Fibroblast of upper back skin (primary cell): ENCODE data around the gene ALX4.

Source experiments
- DNase-seq: peaks from one replicate; pipeline ENCODE4 v3.0.0-alpha.2; 2013

The ALX4 gene

DNA sequence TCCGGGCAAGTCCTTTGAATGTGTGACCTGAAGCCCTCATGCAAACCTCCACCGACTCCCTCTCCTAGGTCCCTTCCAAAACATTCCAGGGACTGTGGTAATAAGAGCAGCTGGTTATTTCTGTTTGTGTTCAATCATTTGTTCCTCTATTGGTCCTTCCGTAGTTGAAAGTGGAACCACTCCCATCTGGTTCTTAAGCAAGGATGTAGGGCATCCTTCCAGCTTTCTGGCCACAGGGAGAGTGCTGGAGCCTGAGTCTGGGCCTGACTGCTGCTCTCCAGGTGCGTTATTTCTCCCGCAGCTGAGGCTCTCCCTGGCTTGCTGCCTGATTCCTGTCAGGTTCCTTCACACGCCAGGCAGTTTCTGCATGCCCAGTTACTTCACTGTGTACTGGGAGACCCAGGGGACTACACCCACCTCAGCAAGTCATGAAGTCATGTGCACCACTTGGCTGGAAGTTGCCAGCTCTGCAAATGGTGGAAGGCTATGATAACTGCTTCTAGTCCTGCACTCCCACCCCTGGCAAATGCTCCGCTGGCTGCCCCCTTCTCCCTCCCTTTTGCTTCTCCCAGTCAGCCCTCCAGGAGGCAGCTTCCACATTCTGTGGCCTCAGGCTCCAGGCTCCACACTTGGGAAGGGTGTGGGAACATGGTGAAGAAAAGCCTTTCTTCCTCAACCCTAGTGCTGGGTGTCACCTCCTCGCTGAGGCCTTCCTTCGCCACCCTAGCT lies 4.0 kb upstream of the ALX4 start:
- DNase-seq = peak; percentile 43

DNA sequence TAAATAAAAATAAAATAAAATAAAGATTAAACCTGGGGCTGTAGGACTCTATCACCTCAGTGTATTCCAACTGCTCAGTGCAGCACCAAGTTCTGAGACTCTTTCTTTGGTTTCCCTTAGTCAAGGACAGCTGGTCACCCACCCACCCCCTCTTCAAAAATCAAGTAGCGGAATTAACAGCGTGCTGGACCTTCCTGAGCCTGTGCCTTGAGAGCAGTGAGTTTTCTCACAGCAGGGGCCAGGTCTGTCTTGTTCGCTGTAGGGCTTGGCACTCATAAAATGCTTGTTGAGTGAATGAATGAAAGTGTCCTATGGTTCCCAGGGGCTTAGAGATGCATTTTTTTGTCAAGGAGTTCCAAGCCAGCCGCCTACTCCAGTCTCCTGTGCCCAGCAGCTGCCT lies 2.9 kb upstream of the ALX4 start:
- no peak for DNase-seq

DNA sequence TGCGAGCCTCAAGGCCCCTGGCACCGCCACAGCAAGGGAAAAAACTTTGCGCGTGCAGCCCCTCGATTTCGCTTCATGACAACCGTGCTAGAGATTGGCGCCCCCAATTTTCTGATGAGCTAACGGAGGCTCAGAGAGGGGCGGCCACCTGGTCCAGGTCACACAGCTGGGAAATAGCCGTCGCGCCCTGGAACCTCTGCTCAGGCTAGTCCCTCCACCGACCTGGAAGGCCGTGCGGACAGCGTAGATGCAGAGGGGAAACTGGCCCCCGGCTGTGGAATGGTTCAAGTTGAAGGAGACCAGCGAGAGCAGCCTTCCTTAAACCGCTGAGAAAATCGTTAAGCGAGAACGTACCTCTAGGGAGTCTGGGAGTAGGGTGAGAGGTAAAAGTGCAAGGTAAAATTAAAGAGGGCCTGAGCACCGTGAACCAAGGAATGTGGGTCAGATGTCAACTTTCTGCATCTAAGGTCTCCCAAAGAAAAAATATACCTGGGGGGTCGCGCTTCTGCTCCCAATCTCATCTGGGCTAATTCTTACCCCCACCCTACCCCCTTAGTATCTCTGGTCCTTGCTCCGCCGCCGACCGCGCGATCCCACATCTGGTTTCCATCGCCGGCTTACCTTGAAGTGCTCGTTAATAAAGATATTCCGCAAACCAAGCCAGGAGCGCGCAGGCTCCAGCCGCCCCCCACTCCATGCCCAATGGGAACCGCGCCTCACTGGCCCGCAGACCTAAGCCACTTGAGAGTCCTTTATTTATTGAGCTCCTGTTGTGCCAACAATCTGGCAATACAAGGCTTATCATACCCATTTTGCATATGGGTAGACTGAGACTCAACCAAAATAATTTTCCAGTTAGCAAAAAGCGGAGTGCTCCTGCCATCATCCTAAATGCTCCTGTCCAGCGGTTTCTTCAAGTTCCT lies 1.7 kb upstream of the ALX4 start:
- DNase-seq = no peak

DNA sequence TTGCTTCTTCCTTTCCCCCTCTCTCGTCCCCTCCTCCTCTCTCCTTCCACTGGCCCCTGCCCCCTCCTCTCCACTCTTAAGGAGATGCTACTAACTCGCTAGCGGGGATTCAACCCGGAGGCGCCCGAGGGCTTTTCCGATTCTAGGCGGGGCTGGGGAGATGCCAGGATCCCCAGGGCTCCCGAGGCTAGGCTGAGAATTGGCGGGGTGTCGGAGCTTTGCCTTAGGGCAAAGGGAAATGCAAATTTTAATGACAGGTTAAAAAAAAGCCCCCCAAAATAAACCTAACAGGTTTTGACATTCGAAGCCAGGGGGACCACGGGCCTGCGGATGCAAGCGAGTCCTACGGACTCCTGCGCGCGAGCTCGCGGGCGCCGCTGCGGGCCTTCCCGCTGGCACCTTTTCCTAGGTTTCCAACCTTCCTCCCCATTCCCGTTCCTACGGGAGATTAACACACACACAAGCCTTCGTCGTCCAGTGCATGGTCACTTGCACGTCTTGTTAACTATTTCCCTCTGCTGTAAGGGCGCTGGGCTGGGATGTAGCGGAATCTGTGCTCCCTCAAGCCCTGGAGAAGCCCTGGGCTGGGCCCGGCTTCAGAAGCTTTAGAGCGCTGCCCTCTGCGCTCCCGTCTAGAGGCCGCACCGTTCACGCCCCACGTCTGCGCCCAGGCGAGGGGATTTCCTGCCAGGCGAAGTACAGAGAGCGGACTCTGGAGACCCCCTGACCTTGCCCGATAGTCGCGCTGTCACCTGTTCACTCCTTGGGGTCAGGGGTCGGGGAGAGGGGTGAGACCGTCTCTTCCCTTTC lies 729 bp upstream of the ALX4 start:
- no peak for DNase-seq

DNA sequence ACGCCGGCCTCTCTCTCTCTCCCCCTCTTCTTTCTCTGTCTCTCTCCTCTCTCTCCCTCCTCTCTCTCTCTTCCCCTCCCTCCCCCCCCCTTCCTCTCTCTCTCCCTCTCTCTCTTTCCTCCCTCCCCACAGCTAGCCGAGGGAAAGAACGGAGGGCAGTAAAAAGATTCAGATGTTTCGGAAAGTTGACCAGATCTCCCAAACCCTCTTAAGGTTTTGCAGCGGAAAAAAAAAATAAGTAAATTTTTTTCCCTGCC lies 195 bp upstream of the ALX4 start:
- peak; percentile 30 for DNase-seq

DNA sequence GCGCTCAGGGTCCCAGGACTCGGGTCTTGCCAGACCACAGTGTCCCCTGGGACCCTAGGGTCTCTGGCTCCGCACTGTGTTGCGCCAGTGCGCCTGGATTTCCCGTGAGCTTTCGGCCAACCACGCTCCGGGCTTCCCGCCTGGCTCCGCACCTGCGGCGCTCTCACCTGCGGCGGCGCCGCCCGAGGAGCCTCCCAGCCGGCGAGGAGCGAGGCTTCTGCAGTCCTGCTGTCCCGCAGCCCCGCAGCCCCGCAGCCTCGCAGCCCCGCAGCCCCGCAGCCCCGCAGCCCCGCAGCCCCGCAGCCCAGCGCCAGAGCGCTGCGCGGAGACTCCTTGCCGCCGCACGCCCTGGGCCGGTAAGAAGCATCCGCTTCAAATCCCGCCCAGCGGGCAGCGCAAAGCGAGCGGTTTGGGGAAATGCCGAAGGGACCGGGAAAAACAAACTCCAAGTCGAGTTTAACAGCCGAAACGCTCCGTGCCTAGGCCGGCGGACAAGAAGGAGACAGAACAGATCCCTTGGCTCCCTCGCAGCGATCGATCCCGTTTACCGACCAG lies 939 bp downstream of the ALX4 start:
- DNase-seq = peak; percentile 21

DNA sequence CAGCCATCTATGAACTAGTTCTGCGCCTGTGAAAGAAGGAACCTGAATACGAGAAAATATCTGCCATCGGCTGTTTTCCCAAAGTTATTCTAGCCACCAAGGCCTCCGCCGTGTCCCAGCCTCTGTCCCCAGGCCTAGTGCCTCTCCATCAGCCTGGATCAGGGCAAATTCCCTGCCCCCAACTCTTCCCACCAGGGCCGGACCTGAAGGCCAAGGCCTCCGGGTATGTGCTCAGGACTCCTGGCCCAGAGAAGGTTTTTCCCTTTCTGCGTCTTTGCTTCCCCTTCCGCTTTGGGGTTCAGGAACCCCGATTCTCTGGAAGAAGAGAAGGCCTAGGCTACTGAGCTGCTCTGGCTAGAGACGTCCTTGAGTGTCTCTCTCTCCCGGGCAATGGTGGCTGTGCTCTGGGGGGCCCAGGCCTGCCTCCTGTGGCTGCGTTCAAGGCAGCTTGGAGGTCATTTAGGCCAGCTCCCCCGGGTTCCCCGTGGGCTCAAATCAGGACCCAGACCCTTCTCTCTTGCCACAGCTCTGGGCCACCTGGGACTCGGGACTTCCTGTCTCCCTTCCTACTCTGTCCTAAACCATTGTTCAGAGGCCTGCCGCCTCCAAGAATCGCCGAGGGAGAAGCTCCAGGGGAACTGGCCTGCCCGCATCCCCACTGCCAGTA lies 1.6 kb downstream of the ALX4 start:
- DNase-seq = no peak

DNA sequence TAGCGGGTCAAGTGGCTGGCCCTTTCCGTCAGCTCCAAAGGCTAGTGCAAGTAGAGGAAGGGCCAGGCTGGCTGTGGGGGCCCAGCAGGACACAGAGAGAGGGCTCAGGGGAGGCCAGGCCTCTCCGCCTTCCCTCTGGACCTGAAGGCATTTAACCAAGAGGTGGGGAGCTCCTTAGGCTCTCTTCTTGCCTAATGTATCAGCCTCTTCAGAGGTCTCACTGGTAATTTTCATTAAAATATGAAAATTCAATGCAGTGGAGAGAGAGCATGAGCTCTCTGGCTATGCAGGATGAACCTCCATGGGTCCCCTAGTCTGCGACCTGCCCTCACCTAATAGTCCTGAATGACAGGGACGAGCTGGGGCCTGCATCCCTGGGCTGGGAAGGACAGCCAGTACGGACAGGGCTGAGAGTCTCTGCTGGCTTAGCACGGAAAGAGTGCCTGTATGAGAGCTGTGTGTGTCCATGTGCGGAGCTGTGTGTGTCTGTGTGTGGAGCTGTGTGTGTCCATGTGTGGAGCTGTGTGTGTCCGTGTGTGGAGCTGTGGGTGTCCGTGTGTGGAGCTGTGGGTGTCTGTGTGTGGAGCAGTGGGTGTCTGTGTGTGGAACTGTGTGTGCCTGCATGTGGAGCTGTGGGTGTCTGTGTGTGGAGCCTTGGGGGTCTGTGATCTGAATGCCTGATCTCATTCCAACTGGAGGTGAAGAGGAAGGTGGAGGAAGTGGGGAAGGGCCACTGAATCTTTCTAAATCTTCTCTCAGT lies 2.4 kb downstream of the ALX4 start:
- DNase-seq = no peak

DNA sequence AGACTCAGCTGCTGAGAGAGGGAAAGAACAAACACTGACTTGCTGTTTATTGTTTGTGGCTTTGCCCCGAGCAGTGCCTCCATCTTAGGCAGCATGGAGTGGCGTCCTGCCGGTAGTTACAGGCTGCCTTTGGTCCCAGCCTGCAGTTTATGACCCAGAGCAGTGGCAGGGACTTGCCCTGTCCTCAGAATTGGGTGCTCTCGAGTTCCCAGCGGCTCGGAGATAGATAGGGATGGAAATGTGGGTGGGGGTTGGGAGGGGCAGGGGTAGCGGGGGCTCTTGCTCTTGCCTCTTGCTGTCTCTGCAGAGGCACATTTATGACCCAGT lies 3.1 kb downstream of the ALX4 start:
- no peak for DNase-seq

DNA sequence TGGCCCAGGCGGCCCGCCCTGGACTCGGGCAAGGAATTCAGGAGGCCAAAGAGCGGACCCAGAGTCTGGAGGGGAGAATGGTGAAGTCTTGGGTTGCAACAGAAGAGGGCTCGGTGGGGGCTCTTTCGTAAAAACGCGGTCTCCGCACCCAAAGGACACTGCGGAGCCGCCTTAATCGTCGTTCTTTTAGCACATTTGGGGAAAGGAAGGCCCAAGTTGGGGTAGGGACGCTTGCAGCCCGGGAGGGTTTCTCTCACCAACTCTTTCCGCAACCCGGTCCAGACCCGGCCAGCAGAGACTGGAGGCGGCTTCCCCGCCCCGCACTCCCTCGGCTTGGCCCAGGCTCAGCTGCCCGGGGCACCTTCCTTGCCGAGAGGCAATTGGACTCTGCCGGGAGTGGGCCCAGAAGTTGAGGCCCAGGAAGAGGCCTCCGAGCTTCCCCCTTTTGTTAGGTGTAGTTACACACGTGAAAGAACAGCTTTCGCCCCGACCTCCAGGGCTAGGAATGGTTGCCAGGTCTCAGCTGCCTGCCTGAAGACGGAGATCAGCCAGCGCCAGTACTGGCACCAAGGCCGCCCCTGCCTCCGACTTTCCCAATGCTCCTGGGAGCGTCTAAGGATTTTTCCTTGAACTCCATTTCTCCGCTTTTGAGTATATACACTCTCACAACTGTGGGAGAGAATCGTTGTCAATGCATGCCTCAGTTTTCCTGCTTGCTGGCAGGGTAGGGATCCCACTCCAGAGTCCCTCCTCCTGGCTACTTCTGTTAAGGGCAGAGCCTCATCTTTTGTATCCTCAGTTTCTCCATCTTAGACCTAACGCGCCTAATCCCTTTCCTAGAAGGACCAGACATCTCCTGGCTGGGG lies 3.7 kb downstream of the ALX4 start:
- DNase-seq = no peak

DNA sequence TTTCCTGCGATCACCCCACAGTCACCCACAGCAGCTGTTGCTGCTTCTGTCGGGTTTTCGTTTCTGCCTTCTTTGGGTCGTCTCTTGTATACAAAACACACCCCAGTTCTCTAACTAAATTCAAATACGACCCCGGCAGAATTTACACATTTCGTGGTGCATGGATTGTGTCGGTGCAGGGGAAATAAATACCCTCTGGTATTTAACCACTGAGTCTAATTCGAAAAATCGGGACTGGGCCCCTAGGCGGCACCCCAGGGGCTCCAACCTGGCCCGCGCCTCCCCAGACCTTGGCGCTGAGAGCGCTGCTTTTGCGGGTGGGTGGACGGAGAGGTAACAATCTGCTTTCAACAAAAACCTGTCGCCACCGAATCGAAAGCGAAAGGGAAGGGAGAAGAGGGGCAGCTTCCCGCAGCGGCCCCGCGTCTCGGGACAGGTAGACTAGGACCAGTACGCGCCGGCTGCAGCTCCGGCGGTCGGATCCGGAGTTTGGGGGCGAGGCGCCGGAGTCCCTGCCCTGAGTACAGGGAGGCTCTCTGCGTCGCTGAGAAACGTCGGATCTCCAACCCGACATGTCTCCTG lies 4.4 kb downstream of the ALX4 start:
- DNase-seq = no peak

DNA sequence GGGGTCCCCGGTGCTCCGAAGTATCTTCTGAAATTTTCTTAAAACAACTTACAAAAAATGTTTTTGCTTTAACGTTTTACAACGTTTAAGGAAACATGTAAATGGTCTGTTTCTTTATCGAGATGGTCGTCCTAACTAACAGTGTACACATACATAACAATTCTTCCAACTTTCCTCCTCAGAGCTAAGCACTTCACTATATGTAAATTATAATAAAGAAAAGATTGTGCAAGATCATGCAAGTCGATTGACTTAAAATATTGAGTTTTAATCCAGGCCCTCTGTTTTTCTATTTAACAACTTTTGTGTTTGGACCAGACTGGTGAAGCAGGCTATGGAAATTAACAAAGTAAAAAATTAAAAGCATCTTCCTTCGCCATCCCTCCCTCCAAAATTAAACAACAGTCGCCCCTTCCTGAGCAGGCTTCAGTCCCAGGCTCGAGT lies 4.9 kb downstream of the ALX4 start:
- DNase-seq = no peak

DNA sequence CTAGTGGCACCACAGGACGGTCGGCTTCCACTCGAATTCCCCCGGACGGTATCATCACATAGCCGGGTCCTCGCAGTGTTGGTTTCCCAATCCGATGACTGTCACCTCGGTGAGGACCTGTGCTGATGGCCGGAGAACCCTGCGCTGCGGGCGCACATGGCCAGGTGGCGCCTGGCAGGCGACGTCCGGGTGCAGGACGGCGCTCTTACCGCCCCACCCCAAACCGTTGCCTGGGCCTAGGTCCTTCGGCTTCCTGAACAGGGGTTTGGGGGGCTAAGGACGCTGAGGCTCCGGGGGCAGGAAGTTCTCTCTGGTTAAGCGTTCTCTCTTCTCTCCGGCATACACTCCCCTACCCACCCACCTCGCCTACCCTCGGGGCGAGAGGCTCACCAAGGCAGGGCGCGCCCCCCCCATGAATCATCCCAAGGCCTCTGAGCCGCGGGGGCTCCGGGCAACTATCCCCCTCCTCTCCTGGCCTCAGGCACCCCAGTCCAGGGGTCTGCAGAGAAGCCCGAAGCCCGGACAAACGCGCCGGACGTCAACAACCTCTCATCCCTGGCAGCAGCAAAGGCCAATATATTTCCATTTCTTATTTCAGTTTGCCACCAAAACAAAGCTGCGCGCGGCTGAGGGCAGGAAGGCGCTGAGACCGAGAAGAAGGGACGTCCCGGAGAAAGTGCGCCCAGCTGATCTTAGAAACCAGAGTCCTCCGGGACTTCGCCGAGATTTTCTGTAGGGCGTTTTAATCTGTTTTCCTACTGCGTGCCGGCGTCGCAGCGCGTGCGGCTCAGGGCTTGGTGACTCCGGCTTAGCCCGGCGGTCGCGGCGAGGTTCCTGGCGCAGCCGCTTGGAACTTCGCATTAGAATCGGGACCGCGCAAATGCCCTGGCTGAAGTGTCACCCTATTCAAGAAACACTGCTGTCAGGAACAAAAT lies 5.6 kb downstream of the ALX4 start:
- no peak for DNase-seq

DNA sequence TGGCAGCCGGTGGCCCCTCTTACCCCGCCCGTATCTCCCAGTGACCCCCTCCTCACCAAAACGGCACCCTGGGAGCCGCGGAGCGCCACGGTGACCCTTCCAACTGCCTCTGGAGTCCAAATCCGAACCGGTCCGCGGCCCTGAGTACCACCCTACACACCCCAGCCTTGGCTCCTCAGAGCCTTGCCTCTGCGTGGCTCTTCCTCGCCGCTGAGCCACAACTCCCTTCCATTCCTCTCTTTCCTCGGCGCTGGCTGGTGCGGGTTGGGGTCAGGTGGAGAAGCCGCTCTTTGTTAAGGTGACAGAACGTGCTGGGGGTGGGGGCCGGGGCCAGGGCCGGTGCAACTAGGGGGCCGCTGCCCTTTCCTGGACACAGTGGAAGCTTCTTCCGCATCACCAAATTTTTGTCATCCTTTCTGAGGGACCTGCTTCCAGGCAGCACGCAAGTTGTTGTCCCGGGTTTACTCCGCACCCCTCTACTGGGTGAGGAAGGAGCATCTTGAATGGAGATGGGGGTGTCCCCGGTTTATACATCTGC lies 6.5 kb downstream of the ALX4 start:
- DNase-seq = no peak

DNA sequence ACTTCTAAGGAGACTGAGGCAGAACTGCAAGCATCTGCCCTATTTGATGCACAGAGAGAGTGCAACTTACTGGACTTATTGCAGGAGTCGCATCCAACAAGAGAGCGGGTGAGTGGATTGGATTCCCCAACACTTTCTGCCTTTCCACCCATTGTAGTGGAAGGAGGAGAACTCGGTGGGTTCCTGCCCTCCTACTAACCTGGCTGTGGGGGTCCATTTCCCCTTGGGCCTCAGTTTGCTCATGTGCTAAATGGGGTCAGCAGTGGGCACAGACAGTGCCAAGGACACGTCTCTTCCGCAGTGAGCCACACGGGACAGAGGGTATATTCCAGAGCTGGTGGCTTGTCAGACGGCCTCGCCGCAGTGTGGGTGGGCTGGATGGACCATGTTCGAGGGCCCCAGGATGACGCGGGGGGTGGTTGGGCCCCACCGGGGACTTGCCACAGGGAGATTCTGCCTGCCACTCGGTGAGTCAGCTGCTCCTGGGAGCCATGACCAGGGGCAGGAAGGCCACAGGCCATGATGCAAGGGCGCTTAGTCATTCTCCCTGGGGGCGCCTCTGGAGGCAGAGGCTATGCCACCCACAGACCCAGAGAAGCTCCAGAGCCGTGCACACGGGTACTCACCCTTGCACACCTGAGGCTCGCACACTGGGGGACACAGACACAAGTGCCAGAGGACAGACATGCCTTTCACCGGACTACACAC lies 8.2 kb downstream of the ALX4 start:
- peak; percentile 26 for DNase-seq

DNA sequence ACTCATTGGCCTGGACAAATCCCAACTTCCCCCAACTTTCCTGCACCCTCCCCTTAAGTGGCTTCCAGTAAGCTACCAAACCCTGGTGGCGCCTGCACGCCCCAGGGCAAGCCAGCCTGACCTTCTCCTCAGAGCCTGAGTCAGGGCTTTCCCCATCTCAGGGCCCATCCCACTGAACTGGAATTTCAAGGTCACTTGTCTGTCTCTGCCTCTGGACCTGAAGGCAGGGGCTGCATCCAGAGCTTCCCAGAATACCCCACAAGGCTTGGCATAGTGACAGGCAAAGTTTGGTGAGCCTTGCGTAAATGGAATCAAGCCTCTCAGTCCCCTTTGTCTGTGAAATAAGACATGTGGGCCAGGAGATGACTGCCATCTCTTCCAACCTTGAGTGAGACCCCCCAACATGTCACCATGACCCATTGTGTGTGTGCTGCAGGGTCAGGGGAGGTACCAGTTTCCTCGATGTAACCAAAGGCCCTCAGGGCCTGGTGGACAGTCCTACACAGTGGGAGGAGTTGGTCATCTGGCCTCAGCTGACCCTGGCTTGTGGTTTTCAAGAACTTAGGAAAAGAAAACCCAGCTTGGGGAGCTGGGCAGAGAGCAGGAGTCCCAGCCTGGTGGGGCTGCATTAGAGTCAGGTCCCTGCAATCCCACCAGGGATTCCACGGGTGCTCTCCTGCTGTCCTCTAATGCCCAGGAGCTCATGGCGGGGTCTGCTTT lies 8.9 kb downstream of the ALX4 start:
- peak; percentile 49 for DNase-seq

DNA sequence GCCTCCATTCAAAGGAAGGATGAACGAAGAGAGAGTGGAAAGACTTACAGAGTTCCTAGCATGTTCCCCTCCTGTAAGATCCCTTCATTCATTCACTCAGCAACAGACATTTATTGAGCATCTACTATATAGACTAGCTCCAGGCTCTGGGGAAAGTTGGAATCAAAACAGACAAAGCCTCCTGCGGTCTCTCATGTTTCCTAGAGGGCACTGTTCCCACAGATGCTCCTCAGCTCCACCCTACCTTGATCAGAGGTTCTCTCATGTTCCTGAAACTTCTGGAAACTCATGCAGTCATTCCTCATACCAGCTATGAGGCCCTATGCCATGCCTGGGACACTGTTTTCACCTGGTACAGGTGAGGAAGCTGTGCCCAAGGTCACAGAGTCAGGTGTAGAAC lies 11.1 kb downstream of the ALX4 start:
- DNase-seq = no peak

DNA sequence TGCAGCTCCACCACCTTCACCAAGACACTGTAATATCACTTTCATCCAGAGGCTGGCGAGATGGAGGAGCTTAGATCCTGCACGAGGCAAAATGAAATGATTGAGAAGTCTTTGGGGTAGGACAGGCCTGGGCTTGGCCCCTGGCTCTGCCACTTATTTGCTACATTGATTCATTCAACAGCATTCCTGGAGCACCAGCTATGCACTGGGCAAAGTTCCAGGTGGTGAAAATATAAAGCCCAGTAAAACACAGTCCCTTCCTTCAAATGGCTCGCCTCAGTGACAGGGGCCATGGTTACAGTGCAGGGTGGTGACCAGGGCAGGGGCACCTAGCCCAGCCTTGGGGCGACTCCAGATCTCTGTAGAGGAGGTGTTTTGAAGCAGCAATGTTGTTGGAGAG lies 19.7 kb downstream of the ALX4 start:
- DNase-seq = no peak
